GM06990 (cell line): Measurements from ENCODE around the gene CA4.
A peak's percentile ranks its signal among the peaks of the same experiment; 100 is the strongest.
"Not testable (repeated sequence)": the region's sequence is repeated elsewhere in the genome, so short reads cannot be mapped to it uniquely, and the experiment has no call there.

ENCODE experiments used
- DNase-seq: peaks from one replicate; pipeline ENCODE4 v3.0.0-alpha.2; 2011; ENCODE audit not compliant: insufficient read length; ENCODE audit errors: extremely low read depth
- H3K27me3 ChIP-seq: replicated peaks from 2 replicates; pipeline ENCODE4 v1.6.0; 2011; ENCODE audit warnings: low read length; ENCODE audit not compliant: control insufficient read depth, insufficient read depth
- H3K36me3 ChIP-seq: 2 replicates; pipeline ENCODE4 v1.5.1; 2011; ENCODE audit warnings: low read length; ENCODE audit not compliant: control insufficient read depth, insufficient read depth
- H3K4me3 ChIP-seq: replicated peaks from 2 replicates; pipeline ENCODE4 v1.5.1; 2011; ENCODE audit warnings: low read depth, mild to moderate bottlenecking, control low read depth, low read length
- TF ChIP-seq, protein P1 (sequence below): IDR thresholded peaks from 2 replicates; pipeline ENCODE4 v1.5.1; 2011; ENCODE audit warnings: low read length, control low read depth, mild to moderate bottlenecking, inconsistent platforms; ENCODE audit not compliant: insufficient read depth, poor library complexity, severe bottlenecking

The CA4 gene

DNA sequence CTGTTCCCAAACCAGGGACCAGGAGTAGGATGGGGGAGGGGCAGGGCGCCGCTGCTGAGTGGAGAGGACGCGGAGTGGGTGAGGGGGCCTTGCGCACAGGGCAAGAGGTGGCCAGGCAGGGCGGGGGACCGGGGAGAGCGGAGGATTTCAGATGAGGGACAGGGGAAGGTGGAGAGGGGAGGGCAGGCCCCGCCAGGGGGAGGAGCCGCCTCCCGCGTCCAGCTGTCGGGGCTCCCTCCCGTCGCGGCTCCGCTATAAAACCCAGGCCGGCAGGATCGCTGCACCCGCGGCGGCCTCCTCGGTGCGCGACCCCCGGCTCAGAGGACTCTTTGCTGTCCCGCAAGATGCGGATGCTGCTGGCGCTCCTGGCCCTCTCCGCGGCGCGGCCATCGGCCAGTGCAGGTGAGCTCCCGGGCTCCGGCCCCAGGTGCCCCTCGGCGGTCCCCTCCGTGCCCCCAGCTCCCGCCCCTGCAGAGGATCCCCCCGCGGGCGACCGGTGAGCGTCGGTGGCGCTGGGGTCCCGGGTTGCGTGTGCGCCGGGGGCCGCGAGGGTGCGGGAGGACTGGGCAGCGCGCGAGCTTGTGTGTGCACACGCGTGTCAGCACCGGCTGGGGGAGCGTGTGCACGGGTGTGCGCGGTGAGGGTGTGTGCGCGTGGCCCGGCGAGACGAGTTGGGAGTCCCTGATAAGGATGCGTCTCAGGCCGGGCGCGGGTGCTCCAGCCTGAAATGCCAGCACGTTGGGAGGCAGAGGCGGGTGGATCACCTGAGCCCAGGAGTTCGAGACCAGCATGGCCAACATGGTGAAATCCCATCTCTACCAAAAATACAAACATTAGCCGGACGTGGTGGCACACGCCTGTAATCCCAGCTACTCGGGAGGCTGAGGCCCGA, at the start of gene CA4:
Gene CA4 (plus strand): TSS at position 283 of the 892 bp plus-strand sequence. CDS start 62 bp downstream, at position 345.
- Histone ChIP-seq H3K36me3 (no peaks in the 10 kb centered on the region), H3K4me3 (peak within 1 kb of the TSS; percentile 32), H3K27me3 (no peaks in the 10 kb centered on the region; the same call in none of the 2 replicates)
- TF ChIP-seq, protein P1, sequence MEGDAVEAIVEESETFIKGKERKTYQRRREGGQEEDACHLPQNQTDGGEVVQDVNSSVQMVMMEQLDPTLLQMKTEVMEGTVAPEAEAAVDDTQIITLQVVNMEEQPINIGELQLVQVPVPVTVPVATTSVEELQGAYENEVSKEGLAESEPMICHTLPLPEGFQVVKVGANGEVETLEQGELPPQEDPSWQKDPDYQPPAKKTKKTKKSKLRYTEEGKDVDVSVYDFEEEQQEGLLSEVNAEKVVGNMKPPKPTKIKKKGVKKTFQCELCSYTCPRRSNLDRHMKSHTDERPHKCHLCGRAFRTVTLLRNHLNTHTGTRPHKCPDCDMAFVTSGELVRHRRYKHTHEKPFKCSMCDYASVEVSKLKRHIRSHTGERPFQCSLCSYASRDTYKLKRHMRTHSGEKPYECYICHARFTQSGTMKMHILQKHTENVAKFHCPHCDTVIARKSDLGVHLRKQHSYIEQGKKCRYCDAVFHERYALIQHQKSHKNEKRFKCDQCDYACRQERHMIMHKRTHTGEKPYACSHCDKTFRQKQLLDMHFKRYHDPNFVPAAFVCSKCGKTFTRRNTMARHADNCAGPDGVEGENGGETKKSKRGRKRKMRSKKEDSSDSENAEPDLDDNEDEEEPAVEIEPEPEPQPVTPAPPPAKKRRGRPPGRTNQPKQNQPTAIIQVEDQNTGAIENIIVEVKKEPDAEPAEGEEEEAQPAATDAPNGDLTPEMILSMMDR = no peak
- DNase-seq = no peak

DNA sequence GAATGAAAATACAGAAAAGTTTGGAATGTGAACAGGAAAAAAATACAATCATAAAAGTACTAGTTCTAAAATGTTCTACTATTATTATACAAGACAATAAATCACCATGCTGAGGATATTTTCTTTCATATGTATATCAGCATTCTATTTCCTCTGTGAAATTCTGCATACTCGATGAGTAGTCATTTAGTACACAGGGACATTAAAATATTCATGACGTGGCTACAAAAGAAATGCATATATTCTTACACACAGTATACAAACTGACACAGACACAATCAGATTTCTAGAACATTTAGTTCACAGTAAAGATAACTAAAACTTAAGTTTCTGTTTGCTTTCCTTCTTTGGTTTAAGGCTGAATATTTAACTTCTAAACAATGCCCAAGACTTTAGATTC, 49.2 kb upstream of the CA4 start:
- H3K36me3 ChIP-seq, H3K4me3 ChIP-seq, DNase-seq, H3K27me3 ChIP-seq: not testable (repeated sequence)

DNA sequence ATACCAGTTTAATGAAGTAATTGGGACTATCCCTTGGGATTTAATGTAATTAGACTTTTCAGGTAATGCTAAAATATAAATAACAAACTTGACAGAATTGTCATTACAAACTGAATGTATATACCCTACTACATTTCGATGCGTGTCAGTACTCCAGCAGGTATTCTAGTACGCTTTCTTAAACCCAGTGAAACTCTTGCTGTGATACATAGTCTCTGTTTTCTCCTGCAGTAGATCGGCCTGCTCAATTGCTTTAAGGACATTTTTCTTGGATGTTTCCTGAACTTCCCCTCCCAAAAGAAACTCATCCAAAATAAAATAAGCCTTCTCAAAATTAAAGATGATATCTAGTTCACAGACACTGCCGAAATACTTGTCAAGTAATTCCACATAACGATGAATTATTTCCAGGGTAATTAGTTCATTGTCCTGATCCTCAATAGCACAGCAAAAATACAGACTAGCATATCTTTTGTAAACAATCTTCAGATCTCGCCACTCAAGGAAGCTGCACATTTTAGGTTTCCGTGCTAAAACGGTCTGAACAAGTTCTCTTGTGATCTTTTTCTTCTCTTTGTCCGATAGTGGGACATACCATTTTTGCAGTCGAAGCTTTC, 47.6 kb upstream of the CA4 start:
- not testable (repeated sequence) for DNase-seq, H3K36me3 ChIP-seq, H3K27me3 ChIP-seq
- peak overlapping the region; percentile 14 for H3K4me3 ChIP-seq

DNA sequence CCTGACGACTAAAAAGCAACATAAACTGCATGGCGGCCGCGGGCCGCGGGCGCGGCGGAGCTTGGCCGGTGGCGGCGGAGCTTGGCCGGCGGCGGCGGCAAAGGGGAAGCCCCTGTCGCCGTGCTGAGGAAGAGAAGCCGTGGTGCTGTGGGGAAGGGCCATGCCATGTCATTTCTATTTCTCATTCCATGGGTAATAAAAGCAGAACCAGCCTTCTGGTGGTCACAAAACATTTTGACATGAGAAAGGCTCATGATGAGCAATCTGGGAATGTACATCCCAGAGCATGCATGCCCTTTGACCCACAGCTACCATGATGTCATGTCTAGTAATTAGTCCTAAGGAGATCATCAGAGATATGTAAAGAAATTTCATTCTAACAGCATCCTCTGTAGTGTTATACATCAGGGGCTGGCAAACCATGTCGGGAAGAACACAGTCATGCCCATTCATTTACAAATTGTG, 47.1 kb upstream of the CA4 start:
- peak; percentile 28 for DNase-seq
- no peaks in the 10 kb centered on the region for H3K36me3 ChIP-seq
- TF ChIP-seq, protein P1 = no peak
- no peak overlapping the region; the same call in 1 of the 2 replicates for H3K4me3 ChIP-seq
- no peaks in the 10 kb centered on the region for H3K27me3 ChIP-seq

DNA sequence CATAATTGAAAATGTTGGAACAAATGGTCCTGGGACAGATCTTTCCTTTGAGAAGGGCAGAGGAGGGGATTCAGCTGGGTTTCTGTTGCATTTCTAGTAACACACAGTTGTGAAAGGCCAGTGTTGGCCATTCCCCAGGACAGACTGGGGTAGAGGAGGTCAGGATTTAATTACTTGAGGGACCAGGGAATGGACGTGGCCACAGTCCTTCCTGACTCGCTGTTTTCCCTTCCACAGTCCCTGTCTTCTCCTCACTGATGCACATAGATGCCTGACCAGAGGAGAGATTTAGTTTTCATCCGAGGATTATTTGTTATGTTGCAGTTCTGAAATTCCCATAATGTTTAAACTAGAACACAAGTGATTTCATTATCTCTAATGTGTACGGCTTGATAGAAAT, 45.8 kb upstream of the CA4 start:
- DNase-seq = no peak
- H3K4me3 ChIP-seq = no peak overlapping the region
- TF ChIP-seq, protein P1 = no peak
- no peaks in the 10 kb centered on the region for H3K27me3 ChIP-seq
- H3K36me3 ChIP-seq = no peaks in the 10 kb centered on the region

DNA sequence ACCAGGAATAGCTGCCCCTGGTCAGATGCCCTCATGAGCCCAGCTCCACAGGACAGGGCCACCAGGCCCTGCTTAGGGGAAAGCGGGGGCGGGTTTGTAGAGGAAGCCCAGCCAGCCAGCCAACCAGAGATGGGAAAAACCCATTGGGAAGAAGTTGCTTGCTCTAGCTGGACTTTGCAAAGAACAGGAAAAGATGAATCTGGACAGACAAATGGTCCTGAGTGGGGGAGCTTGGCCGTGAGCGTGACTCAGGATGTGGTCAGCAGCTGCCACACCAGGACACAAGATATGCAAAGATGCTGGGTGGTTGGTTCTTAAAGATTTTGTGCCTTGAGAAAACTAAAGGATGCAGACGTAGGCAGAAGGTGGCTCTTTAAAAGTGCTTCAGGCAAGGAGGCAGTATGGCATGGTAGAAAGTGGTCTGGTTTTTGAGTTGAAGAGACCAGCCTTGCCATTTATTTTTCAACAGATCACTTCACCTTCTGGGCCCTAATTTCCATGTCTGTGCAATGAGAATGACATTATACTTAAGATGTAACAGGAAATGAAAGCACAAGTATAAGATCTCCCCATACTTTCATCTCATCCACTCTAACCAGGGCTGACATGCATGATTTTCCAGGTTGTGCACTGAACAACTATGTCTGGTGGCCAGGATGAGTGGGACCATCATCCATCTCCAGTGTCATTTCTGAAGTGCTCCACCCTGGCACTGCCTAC, 43.3 kb upstream of the CA4 start:
- TF ChIP-seq, protein P1 = no peak
- H3K4me3 ChIP-seq = no peak overlapping the region
- H3K36me3 ChIP-seq = no peaks in the 10 kb centered on the region
- H3K27me3 ChIP-seq = no peaks in the 10 kb centered on the region
- no peak for DNase-seq
